Measurements from ENCODE around the gene PLCB1.

Gene PLCB1

DNA sequence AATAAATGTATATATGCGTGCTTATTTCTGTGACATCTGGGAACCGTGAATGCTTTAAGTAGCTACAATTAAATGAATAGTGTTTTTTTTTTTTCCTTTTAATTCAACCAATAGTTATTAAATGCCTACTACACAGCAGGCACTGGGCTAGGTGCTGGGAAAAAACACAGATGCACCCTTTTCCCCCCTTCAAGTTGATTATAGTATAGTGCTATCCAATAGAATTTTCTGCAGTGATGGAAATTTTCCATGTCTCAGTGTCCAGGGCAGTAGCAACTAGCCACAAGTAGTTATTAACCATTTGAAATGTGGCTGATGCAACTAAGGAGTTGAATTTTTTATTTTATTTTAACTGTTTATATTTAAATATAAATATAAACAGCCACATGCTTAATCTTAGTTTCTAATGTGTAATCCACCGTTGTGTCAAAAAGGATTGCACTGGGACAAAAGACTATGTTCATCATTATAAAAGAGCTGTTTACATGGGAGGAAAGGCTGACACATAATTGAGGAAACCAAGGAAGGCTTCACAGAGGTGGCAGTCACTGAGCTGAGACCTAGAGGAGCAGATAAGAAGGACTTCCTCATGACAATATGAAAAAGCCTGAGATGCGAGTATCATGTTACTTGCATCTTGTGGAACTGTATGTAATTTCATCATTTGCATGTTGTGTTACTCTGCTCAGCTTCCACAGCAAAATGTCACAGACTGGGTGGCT is 675.6 kb downstream of the PLCB1 start:
- Histone ChIP-seq H3K27me3 (ENCODE audit: insufficient read depth, low read length, poor library complexity, severe bottlenecking) (no peaks in the 10 kb centered on the region), H3K9me3 (ENCODE audit: insufficient read depth, low read depth, low read length) (no peaks in the 10 kb centered on the region), H3K4me3 (ENCODE audit: low read length, poor library complexity, severe bottlenecking) (no peak overlapping the region), H2AFZ (ENCODE audit: low read length) (no peak overlapping the region), H3K79me2 (ENCODE audit: insufficient read depth, low read length) (no peaks in the 10 kb centered on the region), H3K9me2 (replicated peaks; ENCODE audit: low read depth, low read length) (no peaks in the 10 kb centered on the region), H4K20me1 (ENCODE audit: insufficient read depth, low read length, poor library complexity, severe bottlenecking) (no peaks in the 10 kb centered on the region), H3F3A (ENCODE audit: low read depth) (no peaks in the 10 kb centered on the region), H3K36me3 (ENCODE audit: insufficient read depth, low read length) (no peaks in the 10 kb centered on the region), H3K4me2 (ENCODE audit: low read depth, low read length, poor library complexity, severe bottlenecking) (no peak overlapping the region), H3K9ac (ENCODE audit: low read depth, low read length, poor library complexity, severe bottlenecking) (no peak overlapping the region), H3K4me1 (ENCODE audit: insufficient read depth, low read length, poor library complexity, severe bottlenecking) (peaks cover 20% of the 10 kb centered on the region)
- no peak for TF ChIP-seq EZH2phosphoT487 (IDR thresholded peaks at IDR 0.05; ENCODE audit: borderline replicate concordance)
- TF ChIP-seq, protein P1, sequence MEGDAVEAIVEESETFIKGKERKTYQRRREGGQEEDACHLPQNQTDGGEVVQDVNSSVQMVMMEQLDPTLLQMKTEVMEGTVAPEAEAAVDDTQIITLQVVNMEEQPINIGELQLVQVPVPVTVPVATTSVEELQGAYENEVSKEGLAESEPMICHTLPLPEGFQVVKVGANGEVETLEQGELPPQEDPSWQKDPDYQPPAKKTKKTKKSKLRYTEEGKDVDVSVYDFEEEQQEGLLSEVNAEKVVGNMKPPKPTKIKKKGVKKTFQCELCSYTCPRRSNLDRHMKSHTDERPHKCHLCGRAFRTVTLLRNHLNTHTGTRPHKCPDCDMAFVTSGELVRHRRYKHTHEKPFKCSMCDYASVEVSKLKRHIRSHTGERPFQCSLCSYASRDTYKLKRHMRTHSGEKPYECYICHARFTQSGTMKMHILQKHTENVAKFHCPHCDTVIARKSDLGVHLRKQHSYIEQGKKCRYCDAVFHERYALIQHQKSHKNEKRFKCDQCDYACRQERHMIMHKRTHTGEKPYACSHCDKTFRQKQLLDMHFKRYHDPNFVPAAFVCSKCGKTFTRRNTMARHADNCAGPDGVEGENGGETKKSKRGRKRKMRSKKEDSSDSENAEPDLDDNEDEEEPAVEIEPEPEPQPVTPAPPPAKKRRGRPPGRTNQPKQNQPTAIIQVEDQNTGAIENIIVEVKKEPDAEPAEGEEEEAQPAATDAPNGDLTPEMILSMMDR (conservative IDR thresholded peaks at IDR 0.05; ENCODE audit: low read length) = no peak

DNA sequence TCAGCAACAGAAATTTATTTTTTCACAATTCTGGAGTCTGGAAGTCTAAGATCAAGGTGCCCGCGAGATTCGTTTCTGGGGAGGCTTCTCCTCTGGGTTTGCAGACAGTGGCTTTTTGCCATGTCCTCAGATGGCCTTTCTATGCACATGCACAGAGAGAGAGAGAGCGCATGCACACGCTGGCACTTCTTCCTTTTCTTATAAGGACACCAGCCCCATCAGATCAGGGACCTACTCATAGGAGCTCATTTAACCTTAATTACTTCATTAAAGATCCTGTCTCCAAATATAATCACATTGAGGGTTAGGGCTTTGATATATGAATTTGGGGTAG is 676.1 kb downstream of the PLCB1 start:
- Histone ChIP-seq H3K9ac (ENCODE audit: low read depth, low read length, poor library complexity, severe bottlenecking) (no peak overlapping the region), H3K79me2 (ENCODE audit: insufficient read depth, low read length) (no peaks in the 10 kb centered on the region), H3K4me2 (ENCODE audit: low read depth, low read length, poor library complexity, severe bottlenecking) (no peak overlapping the region), H3K9me3 (ENCODE audit: insufficient read depth, low read depth, low read length) (no peaks in the 10 kb centered on the region), H2AFZ (ENCODE audit: low read length) (no peak overlapping the region), H3K27me3 (ENCODE audit: insufficient read depth, low read length, poor library complexity, severe bottlenecking) (no peaks in the 10 kb centered on the region), H4K20me1 (ENCODE audit: insufficient read depth, low read length, poor library complexity, severe bottlenecking) (no peaks in the 10 kb centered on the region), H3F3A (ENCODE audit: low read depth) (no peaks in the 10 kb centered on the region), H3K4me3 (ENCODE audit: low read length, poor library complexity, severe bottlenecking) (no peak overlapping the region), H3K4me1 (ENCODE audit: insufficient read depth, low read length, poor library complexity, severe bottlenecking) (peaks cover 23% of the 10 kb centered on the region), H3K9me2 (replicated peaks; ENCODE audit: low read depth, low read length) (no peaks in the 10 kb centered on the region), H3K36me3 (ENCODE audit: insufficient read depth, low read length) (no peaks in the 10 kb centered on the region)
- TF ChIP-seq, protein P1 (conservative IDR thresholded peaks at IDR 0.05; ENCODE audit: low read length) = no peak
- no peak for TF ChIP-seq EZH2phosphoT487 (IDR thresholded peaks at IDR 0.05; ENCODE audit: borderline replicate concordance)

DNA sequence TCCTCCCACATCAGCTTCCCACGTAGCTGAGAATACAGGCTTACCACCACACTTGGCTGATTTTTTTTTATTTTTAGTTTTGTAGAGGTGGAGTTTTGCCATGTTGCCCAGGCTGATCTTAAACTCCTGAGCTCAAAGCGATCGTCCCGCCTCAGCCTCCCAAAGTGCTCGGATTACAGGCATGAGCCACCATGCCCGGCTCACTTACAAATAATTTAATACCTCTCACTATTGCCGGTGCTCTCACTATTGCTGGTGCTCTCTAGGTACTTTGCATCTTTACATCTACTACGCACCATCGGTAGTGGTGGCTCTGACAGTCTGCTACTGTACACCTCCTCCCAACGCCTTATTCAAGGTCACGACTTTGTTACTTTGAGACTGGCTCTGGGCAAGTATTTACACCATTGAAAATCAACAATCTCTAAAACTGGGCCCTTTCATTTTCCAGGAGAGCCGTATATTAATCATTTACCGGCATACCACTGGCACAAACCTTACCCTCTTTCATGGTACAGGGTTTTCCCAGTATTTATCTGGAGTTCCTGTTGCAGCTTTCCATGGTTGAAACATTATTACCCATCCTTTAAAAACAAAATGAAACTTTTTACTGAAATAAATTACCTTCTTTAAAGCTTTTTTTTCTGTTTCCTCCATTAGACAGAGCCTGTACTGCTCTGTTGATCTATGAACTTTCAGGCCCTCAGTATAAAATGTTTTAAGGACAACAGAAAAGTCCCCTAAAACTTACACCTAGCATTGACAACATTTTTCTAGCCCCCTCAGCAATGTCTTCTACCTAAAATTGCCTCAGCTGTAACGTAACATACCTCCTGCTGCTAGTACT is 677.3 kb downstream of the PLCB1 start:
- no peaks in the 10 kb centered on the region for H3K9me2 ChIP-seq (replicated peaks; ENCODE audit: low read depth, low read length)
- H3K27me3 ChIP-seq (ENCODE audit: insufficient read depth, low read length, poor library complexity, severe bottlenecking) = no peaks in the 10 kb centered on the region
- no peak overlapping the region for H3K4me2 ChIP-seq (ENCODE audit: low read depth, low read length, poor library complexity, severe bottlenecking)
- no peaks in the 10 kb centered on the region for H3F3A ChIP-seq (ENCODE audit: low read depth)
- no peak overlapping the region for H2AFZ ChIP-seq (ENCODE audit: low read length)
- H3K9me3 ChIP-seq (ENCODE audit: insufficient read depth, low read depth, low read length) = no peaks in the 10 kb centered on the region
- H3K36me3 ChIP-seq (ENCODE audit: insufficient read depth, low read length) = no peaks in the 10 kb centered on the region
- H3K4me1 ChIP-seq (ENCODE audit: insufficient read depth, low read length, poor library complexity, severe bottlenecking) = peaks cover 23% of the 10 kb centered on the region
- TF ChIP-seq, protein P1 (conservative IDR thresholded peaks at IDR 0.05; ENCODE audit: low read length) = no peak
- no peak for TF ChIP-seq EZH2phosphoT487 (IDR thresholded peaks at IDR 0.05; ENCODE audit: borderline replicate concordance)
- H3K9ac ChIP-seq (ENCODE audit: low read depth, low read length, poor library complexity, severe bottlenecking) = no peak overlapping the region
- no peaks in the 10 kb centered on the region for H3K79me2 ChIP-seq (ENCODE audit: insufficient read depth, low read length)
- H4K20me1 ChIP-seq (ENCODE audit: insufficient read depth, low read length, poor library complexity, severe bottlenecking) = no peaks in the 10 kb centered on the region
- no peak overlapping the region for H3K4me3 ChIP-seq (ENCODE audit: low read length, poor library complexity, severe bottlenecking)
